ENCODE results near the gene MED12L. TPM values are rescaled to one million over a fixed set of nuclear protein-coding genes. Genes with fewer than 3 reads are reported as not detected.

The MED12L gene
- total RNA-seq, 1 donor from 2014 or later: 1.4 TPM

DNA sequence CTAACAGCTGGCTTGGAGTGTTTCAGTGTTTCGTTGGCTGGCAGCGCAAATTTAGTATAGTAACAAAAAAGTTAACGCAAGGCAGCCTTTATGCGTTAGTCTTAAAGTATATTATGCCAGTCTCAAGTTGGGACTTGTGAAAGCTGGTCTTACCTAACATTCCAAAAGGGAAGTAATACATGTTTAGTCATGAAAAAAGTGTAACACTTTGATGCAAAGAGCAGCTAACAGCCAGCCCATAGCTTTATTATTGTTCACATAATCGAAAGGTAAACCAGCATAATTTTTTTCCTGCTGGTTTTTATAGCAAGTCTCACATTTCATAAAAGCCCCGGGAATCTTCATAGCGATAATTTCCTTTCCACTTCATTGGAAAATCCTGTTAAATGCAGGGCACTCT is 233.5 kb downstream of the MED12L start:
- H3K27ac Mint-ChIP-seq (ENCODE audit: unreplicated experiment): no peak overlapping the region
- no peaks in the 10 kb centered on the region for H3K27me3 Mint-ChIP-seq (ENCODE audit: unreplicated experiment)
- peaks cover 9% of the 10 kb centered on the region for H3K9me3 Mint-ChIP-seq (ENCODE audit: unreplicated experiment)
- DNase-seq (ENCODE audit: extremely low spot score, unreplicated experiment): no peak
- peaks cover 8% of the 10 kb centered on the region for H3K4me1 Mint-ChIP-seq (ENCODE audit: unreplicated experiment)
- no peak overlapping the region for H3K4me3 Mint-ChIP-seq (ENCODE audit: unreplicated experiment)
- no peaks in the 10 kb centered on the region for H3K36me3 Mint-ChIP-seq (ENCODE audit: unreplicated experiment)
- TF ChIP-seq, protein P1, sequence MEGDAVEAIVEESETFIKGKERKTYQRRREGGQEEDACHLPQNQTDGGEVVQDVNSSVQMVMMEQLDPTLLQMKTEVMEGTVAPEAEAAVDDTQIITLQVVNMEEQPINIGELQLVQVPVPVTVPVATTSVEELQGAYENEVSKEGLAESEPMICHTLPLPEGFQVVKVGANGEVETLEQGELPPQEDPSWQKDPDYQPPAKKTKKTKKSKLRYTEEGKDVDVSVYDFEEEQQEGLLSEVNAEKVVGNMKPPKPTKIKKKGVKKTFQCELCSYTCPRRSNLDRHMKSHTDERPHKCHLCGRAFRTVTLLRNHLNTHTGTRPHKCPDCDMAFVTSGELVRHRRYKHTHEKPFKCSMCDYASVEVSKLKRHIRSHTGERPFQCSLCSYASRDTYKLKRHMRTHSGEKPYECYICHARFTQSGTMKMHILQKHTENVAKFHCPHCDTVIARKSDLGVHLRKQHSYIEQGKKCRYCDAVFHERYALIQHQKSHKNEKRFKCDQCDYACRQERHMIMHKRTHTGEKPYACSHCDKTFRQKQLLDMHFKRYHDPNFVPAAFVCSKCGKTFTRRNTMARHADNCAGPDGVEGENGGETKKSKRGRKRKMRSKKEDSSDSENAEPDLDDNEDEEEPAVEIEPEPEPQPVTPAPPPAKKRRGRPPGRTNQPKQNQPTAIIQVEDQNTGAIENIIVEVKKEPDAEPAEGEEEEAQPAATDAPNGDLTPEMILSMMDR (IDR thresholded peaks at IDR 0.05): no peak

DNA sequence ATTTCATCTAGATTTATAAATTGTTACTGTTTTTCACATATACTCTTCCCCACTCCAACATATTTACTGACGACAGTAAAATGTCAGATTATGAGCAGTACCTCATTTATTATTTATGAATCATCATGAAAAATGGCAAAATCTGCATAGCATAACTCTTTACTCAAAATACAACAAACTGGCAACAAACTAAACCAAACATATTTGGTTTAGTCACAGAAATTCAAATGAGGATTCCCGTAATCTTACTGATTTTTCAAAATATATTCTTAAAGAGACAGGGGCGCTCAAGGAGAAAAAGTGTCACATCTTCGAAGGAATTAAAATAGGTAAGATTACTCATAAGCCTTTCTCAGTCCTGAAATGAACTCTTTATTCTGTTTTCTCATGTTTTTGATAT is 234.2 kb downstream of the MED12L start:
- TF ChIP-seq, protein P1 (IDR thresholded peaks at IDR 0.05): no peak
- H3K36me3 Mint-ChIP-seq (ENCODE audit: unreplicated experiment): no peaks in the 10 kb centered on the region
- DNase-seq (ENCODE audit: extremely low spot score, unreplicated experiment): no peak
- H3K4me1 Mint-ChIP-seq (ENCODE audit: unreplicated experiment): peaks cover 8% of the 10 kb centered on the region
- peaks cover 9% of the 10 kb centered on the region for H3K9me3 Mint-ChIP-seq (ENCODE audit: unreplicated experiment)
- no peak overlapping the region for H3K27ac Mint-ChIP-seq (ENCODE audit: unreplicated experiment)
- H3K27me3 Mint-ChIP-seq (ENCODE audit: unreplicated experiment): no peaks in the 10 kb centered on the region
- no peak overlapping the region for H3K4me3 Mint-ChIP-seq (ENCODE audit: unreplicated experiment)

DNA sequence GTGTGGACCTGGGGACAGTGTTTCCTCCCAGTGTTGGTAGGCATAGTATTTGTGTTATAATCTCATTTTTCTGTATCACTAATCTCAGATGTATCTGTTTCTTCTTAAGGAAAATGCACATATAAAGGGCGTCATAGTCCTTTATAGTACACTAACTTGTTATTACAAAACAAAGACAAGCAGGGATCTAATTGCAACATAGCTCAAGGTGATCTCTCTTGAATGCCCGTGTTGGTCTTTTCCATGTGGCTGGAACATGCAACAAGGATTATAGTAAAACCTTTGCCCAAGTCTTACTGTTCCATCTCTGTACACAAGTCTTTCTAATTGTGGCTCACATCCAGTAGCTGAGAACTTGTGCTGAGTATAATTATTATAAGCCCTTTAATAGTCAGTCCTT is 234.7 kb downstream of the MED12L start:
- Mint-ChIP-seq H3K9me3 (ENCODE audit: unreplicated experiment) (peaks cover 5% of the 10 kb centered on the region), H3K4me1 (ENCODE audit: unreplicated experiment) (peaks cover 8% of the 10 kb centered on the region), H3K27ac (ENCODE audit: unreplicated experiment) (no peak overlapping the region), H3K36me3 (ENCODE audit: unreplicated experiment) (no peaks in the 10 kb centered on the region), H3K27me3 (ENCODE audit: unreplicated experiment) (no peaks in the 10 kb centered on the region), H3K4me3 (ENCODE audit: unreplicated experiment) (no peak overlapping the region)
- no peak for DNase-seq (ENCODE audit: extremely low spot score, unreplicated experiment)
- TF ChIP-seq, protein P1 (IDR thresholded peaks at IDR 0.05): no peak

DNA sequence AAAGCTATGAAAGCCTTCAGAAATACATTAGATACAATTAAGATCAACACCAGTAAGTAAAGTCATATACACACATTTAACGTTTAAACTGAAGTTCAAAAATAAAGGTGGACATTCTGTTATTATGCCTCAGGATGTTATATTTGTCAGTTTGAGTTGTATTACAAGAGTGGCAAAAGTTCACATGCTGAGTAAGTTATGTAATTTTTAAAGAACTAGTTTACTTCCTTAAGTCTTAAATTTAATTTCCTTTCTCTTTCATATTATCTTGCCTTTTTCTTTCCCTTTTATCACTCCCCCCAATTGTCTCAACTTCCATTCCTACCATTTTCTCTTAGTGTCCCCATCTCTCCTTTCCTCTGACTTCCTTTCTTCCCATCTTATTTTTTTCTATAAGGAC is 236.1 kb downstream of the MED12L start:
- no peaks in the 10 kb centered on the region for H3K27me3 Mint-ChIP-seq (ENCODE audit: unreplicated experiment)
- no peaks in the 10 kb centered on the region for H3K9me3 Mint-ChIP-seq (ENCODE audit: unreplicated experiment)
- no peak overlapping the region for H3K27ac Mint-ChIP-seq (ENCODE audit: unreplicated experiment)
- H3K36me3 Mint-ChIP-seq (ENCODE audit: unreplicated experiment): no peaks in the 10 kb centered on the region
- TF ChIP-seq, protein P1 (IDR thresholded peaks at IDR 0.05): no peak
- H3K4me3 Mint-ChIP-seq (ENCODE audit: unreplicated experiment): no peak overlapping the region
- DNase-seq (ENCODE audit: extremely low spot score, unreplicated experiment): no peak
- peaks cover 6% of the 10 kb centered on the region for H3K4me1 Mint-ChIP-seq (ENCODE audit: unreplicated experiment)

DNA sequence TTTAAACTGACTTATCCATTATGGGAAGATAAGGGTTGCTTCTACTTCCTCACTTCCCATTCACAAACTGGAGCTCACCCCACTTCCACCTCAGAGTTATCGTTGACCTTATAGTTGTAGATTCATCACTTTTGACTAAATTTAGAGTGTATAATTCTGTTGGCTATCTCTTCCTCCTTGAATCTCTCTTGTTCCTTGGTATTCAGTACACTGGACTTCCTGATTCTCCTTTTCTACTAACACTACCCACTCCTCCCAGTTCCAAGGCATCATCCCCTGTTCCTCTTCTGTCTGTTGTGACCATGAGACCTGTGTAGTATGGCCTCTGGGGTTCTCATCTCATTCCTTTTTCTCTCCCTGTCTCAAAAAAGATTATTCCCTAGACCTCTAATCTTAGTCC is 237.0 kb downstream of the MED12L start:
- Mint-ChIP-seq H3K4me3 (ENCODE audit: unreplicated experiment) (no peak overlapping the region), H3K36me3 (ENCODE audit: unreplicated experiment) (no peaks in the 10 kb centered on the region), H3K4me1 (ENCODE audit: unreplicated experiment) (peaks cover 6% of the 10 kb centered on the region), H3K27ac (ENCODE audit: unreplicated experiment) (no peak overlapping the region), H3K9me3 (ENCODE audit: unreplicated experiment) (no peaks in the 10 kb centered on the region), H3K27me3 (ENCODE audit: unreplicated experiment) (no peaks in the 10 kb centered on the region)
- TF ChIP-seq, protein P1 (IDR thresholded peaks at IDR 0.05): no peak
- DNase-seq (ENCODE audit: extremely low spot score, unreplicated experiment): no peak
